BLaER1 (cell line): Measurements from ENCODE around the gene PISD.

ENCODE experiments used
- H3K27ac ChIP-seq: shearing (Covaris generic); formaldehyde crosslinking; 2 replicates; pipeline ENCODE4 v1.8.1; 2022
- H3K27me3 ChIP-seq: shearing (Covaris generic); formaldehyde crosslinking; 2 replicates; pipeline ENCODE4 v1.8.1; 2022
- H3K36me3 ChIP-seq: shearing (Covaris generic); formaldehyde crosslinking; 2 replicates; pipeline ENCODE4 v1.8.1; 2022
- H3K4me1 ChIP-seq: shearing (Covaris generic); formaldehyde crosslinking; 2 replicates; pipeline ENCODE4 v1.8.1; 2022
- H3K4me2 ChIP-seq: shearing (Covaris generic); formaldehyde crosslinking; 2 replicates; pipeline ENCODE4 v1.8.1; 2022
- H3K4me3 ChIP-seq: shearing (Covaris generic); formaldehyde crosslinking; 2 replicates; pipeline ENCODE4 v1.8.1; 2022
- H3K9ac ChIP-seq: shearing (Covaris generic); formaldehyde crosslinking; 2 replicates; pipeline ENCODE4 v1.8.1; 2022
- H3K9me3 ChIP-seq: shearing (Covaris generic); formaldehyde crosslinking; 2 replicates; pipeline ENCODE4 v1.8.1; 2022
- H4K20me1 ChIP-seq: shearing (Covaris generic); formaldehyde crosslinking; 2 replicates; pipeline ENCODE4 v1.8.1; 2022
- Cebpa-rat ChIP-seq: shearing (Covaris generic); IDR thresholded peaks from 2 replicates; pipeline ENCODE4 v1.8.1; 2022

Gene PISD

GRCh38 chr22:31619611-31620300 is 42.3 kb downstream of the PISD start:
- no peak overlapping the region for H3K27ac ChIP-seq
- peaks cover 47% of the 10 kb centered on the region for H3K4me1 ChIP-seq
- no peaks in the 10 kb centered on the region for H3K9me3 ChIP-seq
- no peak overlapping the region for H3K9ac ChIP-seq
- H4K20me1 ChIP-seq, result peaks cover 77% of the 10 kb centered on the region
- no peak for TF ChIP-seq Cebpa-rat
- H3K4me2 ChIP-seq, result no peak overlapping the region
- H3K27me3 ChIP-seq, result no peaks in the 10 kb centered on the region
- H3K36me3 ChIP-seq, result peaks cover 82% of the 10 kb centered on the region
- H3K4me3 ChIP-seq, result no peak overlapping the region

GRCh38 chr22:31618471-31619176 is 43.4 kb downstream of the PISD start:
- Histone ChIP-seq H3K4me2 (no peak overlapping the region), H3K27me3 (no peaks in the 10 kb centered on the region), H3K4me1 (peaks cover 49% of the 10 kb centered on the region), H3K9me3 (no peaks in the 10 kb centered on the region), H3K27ac (no peak overlapping the region), H3K4me3 (no peak overlapping the region), H4K20me1 (peaks cover 66% of the 10 kb centered on the region), H3K9ac (no peak overlapping the region), H3K36me3 (peaks cover 72% of the 10 kb centered on the region)
- no peak for TF ChIP-seq Cebpa-rat

- Histone ChIP-seq H3K27me3 (no peaks in the 10 kb centered on the region), H3K4me1 (peaks cover 50% of the 10 kb centered on the region), H3K9me3 (no peaks in the 10 kb centered on the region), H3K4me2 (no peak overlapping the region), H4K20me1 (peaks cover 60% of the 10 kb centered on the region), H3K27ac (no peak overlapping the region), H3K36me3 (peaks cover 66% of the 10 kb centered on the region), H3K4me3 (no peak overlapping the region), H3K9ac (no peak overlapping the region)
- TF ChIP-seq Cebpa-rat, result no peak
Observed at GRCh38 chr22:31618057-31618456, 44.0 kb downstream of the PISD start.

- Histone ChIP-seq H3K9me3 (no peaks in the 10 kb centered on the region), H3K4me2 (peak overlapping the region; percentile 87), H3K27me3 (no peaks in the 10 kb centered on the region), H3K4me1 (peaks cover 46% of the 10 kb centered on the region), H3K4me3 (no peak overlapping the region), H4K20me1 (peaks cover 44% of the 10 kb centered on the region), H3K27ac (peak overlapping the region; percentile 78), H3K9ac (0 out of 2 replicates have a peak overlapping the region, but pooled peaks have one; percentile 11), H3K36me3 (peaks cover 55% of the 10 kb centered on the region)
- TF ChIP-seq Cebpa-rat, result no peak
Observed at GRCh38 chr22:31616315-31616980, 45.6 kb downstream of the PISD start.

GRCh38 chr22:31615940-31616314 is 46.1 kb downstream of the PISD start:
- H3K4me1 ChIP-seq, result peaks cover 50% of the 10 kb centered on the region
- H3K27ac ChIP-seq, result peak overlapping the region; percentile 78
- H3K9me3 ChIP-seq, result no peaks in the 10 kb centered on the region
- peaks cover 55% of the 10 kb centered on the region for H3K36me3 ChIP-seq
- H3K4me2 ChIP-seq, result peak overlapping the region; percentile 87
- peaks cover 39% of the 10 kb centered on the region for H4K20me1 ChIP-seq
- H3K27me3 ChIP-seq, result no peaks in the 10 kb centered on the region
- no peak for TF ChIP-seq Cebpa-rat
- no peak overlapping the region for H3K4me3 ChIP-seq
- H3K9ac ChIP-seq, result peak overlapping the region; percentile 11; the same call in 1 of the 2 replicates

GRCh38 chr22:31615491-31615860 is 46.5 kb downstream of the PISD start:
- Histone ChIP-seq H3K27ac (peak overlapping the region; percentile 78), H3K27me3 (no peaks in the 10 kb centered on the region), H3K36me3 (peaks cover 55% of the 10 kb centered on the region), H3K4me2 (peak overlapping the region; percentile 87), H4K20me1 (peaks cover 34% of the 10 kb centered on the region), H3K4me1 (peaks cover 54% of the 10 kb centered on the region), H3K4me3 (no peak overlapping the region), H3K9me3 (no peaks in the 10 kb centered on the region), H3K9ac (peak overlapping the region; percentile 61)
- TF ChIP-seq Cebpa-rat, result no peak

- Histone ChIP-seq H3K4me3 (no peak overlapping the region), H3K4me1 (peaks cover 56% of the 10 kb centered on the region), H3K27me3 (no peaks in the 10 kb centered on the region), H3K36me3 (peaks cover 55% of the 10 kb centered on the region), H3K9ac (peak overlapping the region; percentile 61), H3K9me3 (no peaks in the 10 kb centered on the region), H4K20me1 (peaks cover 29% of the 10 kb centered on the region), H3K4me2 (peak overlapping the region; percentile 87), H3K27ac (peak overlapping the region; percentile 78)
- no peak for TF ChIP-seq Cebpa-rat
Observed at GRCh38 chr22:31614781-31615490, 47.1 kb downstream of the PISD start.

GRCh38 chr22:31613904-31614296 is 48.1 kb downstream of the PISD start:
- Histone ChIP-seq H3K9ac (peak overlapping the region; percentile 53; the same call in 1 of the 2 replicates), H3K4me3 (no peak overlapping the region), H3K27me3 (no peaks in the 10 kb centered on the region), H3K36me3 (peaks cover 50% of the 10 kb centered on the region), H3K4me2 (peak overlapping the region; percentile 87), H3K9me3 (no peaks in the 10 kb centered on the region), H3K27ac (peak overlapping the region; percentile 78), H3K4me1 (peaks cover 56% of the 10 kb centered on the region), H4K20me1 (peaks cover 19% of the 10 kb centered on the region)
- TF ChIP-seq Cebpa-rat, result no peak

- H3K27ac ChIP-seq, result peak overlapping the region; percentile 78
- H3K9me3 ChIP-seq, result no peaks in the 10 kb centered on the region
- H3K9ac ChIP-seq, result peak overlapping the region; percentile 53; the same call in 1 of the 2 replicates
- no peaks in the 10 kb centered on the region for H3K27me3 ChIP-seq
- no peak for TF ChIP-seq Cebpa-rat
- peak overlapping the region; percentile 87 for H3K4me2 ChIP-seq
- H4K20me1 ChIP-seq, result peaks cover 14% of the 10 kb centered on the region
- H3K4me1 ChIP-seq, result peaks cover 56% of the 10 kb centered on the region
- H3K36me3 ChIP-seq, result peaks cover 45% of the 10 kb centered on the region
- no peak overlapping the region for H3K4me3 ChIP-seq
Observed at GRCh38 chr22:31613286-31613903, 48.6 kb downstream of the PISD start.
